MG63 (cell line): Measurements from ENCODE around the gene ACER3. TPM values are rescaled to one million over a fixed set of nuclear protein-coding genes. Genes with fewer than 3 reads are reported as not detected.
"Not testable (repeated sequence)": the region's sequence is repeated elsewhere in the genome, so short reads cannot be mapped to it uniquely, and the experiment has no call there.

Experiments used
- DNase-seq: peaks from one replicate; pipeline ENCODE4 v3.0.0-alpha.2; 2020
- H3K27me3 ChIP-seq: fragments of 250-450 bp; sonication (Bioruptor Pico); 2 replicates; pipeline ENCODE4 v1.5.1; 2020; ENCODE audit warnings: mild to moderate bottlenecking, moderate library complexity
- H3K36me3 ChIP-seq: fragments of 250-450 bp; sonication (Bioruptor Pico); 2 replicates; pipeline ENCODE4 v1.5.1; 2020; ENCODE audit warnings: mild to moderate bottlenecking, moderate library complexity
- H3K4me3 ChIP-seq: fragments of 250-450 bp; sonication (Bioruptor Pico); 2 replicates; pipeline ENCODE4 v1.5.1; 2020; ENCODE audit warnings: mild to moderate bottlenecking, moderate library complexity
- H3K9me3 ChIP-seq: fragments of 250-450 bp; sonication (Bioruptor Pico); 2 replicates; pipeline ENCODE4 v1.5.1; 2020; ENCODE audit warnings: mild to moderate bottlenecking, moderate library complexity
- total RNA-seq: library from RNA; depleted of rRNA; stranded (reverse); fragments of >200 nt; shearing (Covaris generic); gene quantifications from 2 replicates; pipeline ENCODE4 v1.2.3, GENCODE V29; 2014; ENCODE audit warnings: low replicate concordance

Gene ACER3
- total RNA-seq, 1 experiment from 2014 or later: 15.8 TPM

GRCh38 chr11:77047928-77048446 is 187.3 kb downstream of the ACER3 start:
- H3K36me3 ChIP-seq, H3K27me3 ChIP-seq, H3K9me3 ChIP-seq, DNase-seq, H3K4me3 ChIP-seq: not testable (repeated sequence)

- H3K9me3 ChIP-seq: no peaks in the 10 kb centered on the region
Measured at GRCh38 chr11:77049026-77049425, 188.3 kb downstream of the ACER3 start.

GRCh38 chr11:77051511-77051910 is 190.8 kb downstream of the ACER3 start:
- Histone ChIP-seq H3K27me3 (no peaks in the 10 kb centered on the region), H3K9me3 (peaks cover 4% of the 10 kb centered on the region), H3K36me3 (no peaks in the 10 kb centered on the region), H3K4me3 (no peak overlapping the region)
- no peak for DNase-seq

More at GRCh38 chr11:77049026-77049425, 188.3 kb downstream of the ACER3 start:
- DNase-seq: no peak
- no peaks in the 10 kb centered on the region for H3K36me3 ChIP-seq
- H3K4me3 ChIP-seq: no peak overlapping the region
- no peaks in the 10 kb centered on the region for H3K27me3 ChIP-seq

GRCh38 chr11:77052518-77052917 is 191.8 kb downstream of the ACER3 start:
- Histone ChIP-seq H3K9me3 (peaks cover 5% of the 10 kb centered on the region), H3K27me3 (no peaks in the 10 kb centered on the region), H3K36me3 (no peaks in the 10 kb centered on the region), H3K4me3 (no peak overlapping the region)
- DNase-seq: no peak

- H3K4me3 ChIP-seq: no peak overlapping the region
- DNase-seq: no peak
- no peaks in the 10 kb centered on the region for H3K27me3 ChIP-seq
- no peaks in the 10 kb centered on the region for H3K36me3 ChIP-seq
- H3K9me3 ChIP-seq: peaks cover 5% of the 10 kb centered on the region
Measured at GRCh38 chr11:77053217-77054015, 192.7 kb downstream of the ACER3 start.

- Histone ChIP-seq H3K36me3 (no peaks in the 10 kb centered on the region), H3K27me3 (no peaks in the 10 kb centered on the region), H3K9me3 (peaks cover 5% of the 10 kb centered on the region), H3K4me3 (no peak overlapping the region)
- no peak for DNase-seq
Measured at GRCh38 chr11:77054084-77054483, 193.4 kb downstream of the ACER3 start.

- Histone ChIP-seq H3K9me3 (peaks cover 5% of the 10 kb centered on the region), H3K36me3 (no peaks in the 10 kb centered on the region), H3K4me3 (no peak overlapping the region), H3K27me3 (no peaks in the 10 kb centered on the region)
- DNase-seq: no peak
Measured at GRCh38 chr11:77055101-77055561, 194.4 kb downstream of the ACER3 start.

GRCh38 chr11:77055913-77056312 is 195.2 kb downstream of the ACER3 start:
- peaks cover 5% of the 10 kb centered on the region for H3K9me3 ChIP-seq
- H3K27me3 ChIP-seq: no peaks in the 10 kb centered on the region
- no peak for DNase-seq
- no peak overlapping the region for H3K4me3 ChIP-seq
- H3K36me3 ChIP-seq: no peaks in the 10 kb centered on the region

- Histone ChIP-seq H3K9me3 (peaks cover 5% of the 10 kb centered on the region), H3K36me3 (no peaks in the 10 kb centered on the region), H3K27me3 (no peaks in the 10 kb centered on the region), H3K4me3 (no peak overlapping the region)
- DNase-seq: no peak
Measured at GRCh38 chr11:77056814-77057402, 196.2 kb downstream of the ACER3 start.

GRCh38 chr11:77057938-77058474 is 197.3 kb downstream of the ACER3 start:
- no peaks in the 10 kb centered on the region for H3K27me3 ChIP-seq
- H3K9me3 ChIP-seq: peaks cover 5% of the 10 kb centered on the region
- DNase-seq: no peak
- no peak overlapping the region for H3K4me3 ChIP-seq
- no peaks in the 10 kb centered on the region for H3K36me3 ChIP-seq

- Histone ChIP-seq H3K36me3 (no peaks in the 10 kb centered on the region), H3K9me3 (peaks cover 5% of the 10 kb centered on the region)
Measured at GRCh38 chr11:77058900-77059299, 198.2 kb downstream of the ACER3 start.

GRCh38 chr11:77059806-77060205 is 199.1 kb downstream of the ACER3 start:
- no peak for DNase-seq

More at GRCh38 chr11:77058900-77059299, 198.2 kb downstream of the ACER3 start:
- H3K27me3 ChIP-seq: no peaks in the 10 kb centered on the region
- DNase-seq: no peak
- no peak overlapping the region for H3K4me3 ChIP-seq

GRCh38 chr11:77060234-77060633 is 199.5 kb downstream of the ACER3 start:
- no peak for DNase-seq
- Histone ChIP-seq H3K9me3 (peaks cover 5% of the 10 kb centered on the region), H3K36me3 (no peaks in the 10 kb centered on the region), H3K27me3 (no peaks in the 10 kb centered on the region), H3K4me3 (no peak overlapping the region)

More at GRCh38 chr11:77059806-77060205, 199.1 kb downstream of the ACER3 start:
- Histone ChIP-seq H3K36me3 (no peaks in the 10 kb centered on the region), H3K27me3 (no peaks in the 10 kb centered on the region), H3K4me3 (no peak overlapping the region), H3K9me3 (peaks cover 5% of the 10 kb centered on the region)

- not testable (repeated sequence) for H3K9me3 ChIP-seq, H3K27me3 ChIP-seq, DNase-seq, H3K4me3 ChIP-seq, H3K36me3 ChIP-seq
Measured at GRCh38 chr11:77061258-77061657, 200.5 kb downstream of the ACER3 start.

GRCh38 chr11:77062924-77063323 is 202.2 kb downstream of the ACER3 start:
- H3K36me3 ChIP-seq: no peaks in the 10 kb centered on the region
- no peak overlapping the region for H3K4me3 ChIP-seq
- H3K27me3 ChIP-seq: no peaks in the 10 kb centered on the region
- DNase-seq: no peak
- H3K9me3 ChIP-seq: no peaks in the 10 kb centered on the region; the same call in 1 of the 2 replicates

GRCh38 chr11:77063407-77063806 is 202.7 kb downstream of the ACER3 start:
- no peak for DNase-seq
- Histone ChIP-seq H3K27me3 (no peaks in the 10 kb centered on the region), H3K36me3 (no peaks in the 10 kb centered on the region), H3K4me3 (no peak overlapping the region), H3K9me3 (no peaks in the 10 kb centered on the region; the same call in 1 of the 2 replicates)

GRCh38 chr11:77063861-77064260 is 203.1 kb downstream of the ACER3 start:
- Histone ChIP-seq H3K4me3 (no peak overlapping the region), H3K9me3 (no peaks in the 10 kb centered on the region; the same call in 1 of the 2 replicates), H3K36me3 (no peaks in the 10 kb centered on the region), H3K27me3 (no peaks in the 10 kb centered on the region)
- no peak for DNase-seq
